GM12892 (cell line): Measurements from ENCODE around the gene ESF1.
"Not testable (repeated sequence)": the region's sequence is repeated elsewhere in the genome, so short reads cannot be mapped to it uniquely, and the experiment has no call there.

Experiments used
- DNase-seq: peaks from one replicate; pipeline ENCODE4 v3.0.0; 2011; ENCODE audit not compliant: insufficient read length
- FAIRE-seq: peaks from 2 replicates; lab custom pipeline; 2011; peaks lifted over from hg19 to GRCh38; lab: Jason Lieb, UNC
- POLR2A ChIP-seq: IDR thresholded peaks from 2 replicates; pipeline ENCODE4 v1.6.1; 2011; ENCODE audit warnings: low read depth, low read length, control low read depth
- POLR2AphosphoS5 ChIP-seq: IDR thresholded peaks from 2 replicates; pipeline ENCODE4 v1.6.1; 2011; ENCODE audit warnings: low read depth, low read length, control low read depth
- TAF1 ChIP-seq: IDR thresholded peaks from 2 replicates; pipeline ENCODE4 v1.6.1; 2011; ENCODE audit warnings: low read depth, mild to moderate bottlenecking, control low read depth, low read length, borderline replicate concordance

ESF1 gene

GRCh38 chr20:13758884-13759283 is 25.8 kb downstream of the ESF1 start:
- no peak for DNase-seq
- no peak for TF ChIP-seq POLR2A
- TF ChIP-seq POLR2AphosphoS5, result no peak
- TF ChIP-seq TAF1, result no peak
- no peak for FAIRE-seq

DNA sequence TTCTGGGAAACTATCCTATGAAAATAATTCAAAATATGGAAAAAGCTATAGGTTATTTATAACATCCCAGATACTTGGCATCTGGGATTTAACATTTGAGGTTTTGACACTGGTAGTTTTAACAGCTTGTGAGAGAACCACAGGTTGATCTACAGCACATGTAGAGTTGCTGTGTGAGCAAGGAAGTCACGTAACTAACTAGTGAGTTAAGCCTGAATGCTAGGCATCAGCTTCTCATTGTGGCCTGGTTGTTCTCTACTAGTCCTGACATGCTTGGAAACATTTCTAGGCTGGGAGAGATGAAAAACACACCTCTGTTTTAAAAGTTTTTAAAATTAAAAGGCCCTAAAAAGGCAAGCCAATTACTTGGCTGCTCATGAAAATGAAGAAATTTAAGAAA is 28.2 kb downstream of the ESF1 start:
- peak; percentile 61 for FAIRE-seq
- no peak for DNase-seq
- TF ChIP-seq POLR2AphosphoS5 (no peak), POLR2A (no peak), TAF1 (no peak)

DNA sequence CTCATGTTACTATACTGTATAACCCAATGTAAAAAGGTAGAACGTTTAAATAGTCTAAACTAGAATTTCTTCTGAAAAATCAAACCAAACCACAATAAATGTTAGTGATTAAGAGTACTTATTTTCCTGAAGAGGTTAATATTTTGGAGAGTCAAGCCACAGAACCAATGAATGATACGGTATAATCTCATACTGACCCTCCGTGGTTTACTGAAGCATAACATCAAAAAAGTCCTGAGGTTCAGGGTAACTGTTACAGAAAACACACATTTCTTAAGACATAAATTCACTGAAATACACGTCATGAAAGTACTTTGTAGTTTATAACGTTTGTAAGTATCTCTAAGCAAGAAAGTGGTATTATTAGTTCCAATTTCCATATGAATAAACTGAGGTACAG is 28.9 kb downstream of the ESF1 start:
- DNase-seq (no peak), FAIRE-seq (no peak)
- no peak for TF ChIP-seq POLR2AphosphoS5
- no peak for TF ChIP-seq POLR2A
- TF ChIP-seq TAF1, result no peak

DNA sequence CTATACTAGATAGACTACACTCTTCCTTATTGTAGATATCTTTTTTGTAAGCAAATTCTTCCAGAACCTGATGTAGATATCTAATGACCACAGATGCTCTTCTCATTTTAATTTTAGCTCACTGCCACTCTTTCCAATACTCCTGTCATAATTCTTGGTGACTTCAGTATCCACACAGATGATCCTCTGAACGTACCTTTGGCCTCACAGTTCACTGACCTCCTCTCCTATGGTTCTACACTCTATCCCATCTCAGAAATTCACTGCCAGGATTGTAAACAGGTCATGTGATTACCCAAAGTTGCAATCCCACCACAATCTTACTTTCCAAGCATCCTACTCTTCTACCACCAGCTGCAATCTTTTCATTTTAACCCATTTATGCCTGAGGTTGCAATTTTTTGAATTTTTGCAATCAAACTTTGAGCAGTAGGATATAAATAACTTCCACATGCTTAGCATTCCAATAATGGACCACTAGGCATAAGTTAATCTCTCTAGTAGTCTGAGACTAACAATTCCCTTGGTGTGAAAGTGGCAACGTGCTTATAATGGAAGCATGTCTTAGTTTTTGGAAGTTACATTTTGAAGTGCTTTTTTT is 31.2 kb downstream of the ESF1 start:
- TF ChIP-seq TAF1 (no peak), POLR2A (no peak), POLR2AphosphoS5 (no peak)
- DNase-seq (no peak), FAIRE-seq (no peak)

- DNase-seq, result no peak
- FAIRE-seq, result no peak
- no peak for TF ChIP-seq TAF1
- TF ChIP-seq POLR2A, result no peak
- TF ChIP-seq POLR2AphosphoS5, result no peak
Measured at GRCh38 chr20:13749811-13750210, 34.9 kb downstream of the ESF1 start.

DNA sequence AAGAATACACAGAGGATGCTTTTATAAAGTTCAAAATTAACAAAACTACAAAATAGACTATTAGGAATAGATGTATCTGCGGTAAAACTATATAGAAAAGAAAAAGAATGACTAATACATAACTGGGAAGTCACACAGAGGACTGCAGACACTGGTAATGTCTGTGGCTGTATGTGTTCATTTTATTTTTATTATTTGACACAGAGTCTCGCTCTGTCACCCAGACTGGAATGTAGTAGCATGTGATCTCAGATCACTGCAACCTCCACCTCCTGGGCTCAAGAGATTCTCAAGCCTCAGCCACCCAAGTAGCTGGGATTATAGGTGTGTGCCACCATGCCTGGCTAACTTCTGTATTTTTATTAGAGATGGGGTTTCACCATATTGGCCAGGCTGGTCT is 38.9 kb downstream of the ESF1 start:
- TF ChIP-seq TAF1, result no peak
- TF ChIP-seq POLR2AphosphoS5, result no peak
- no peak for TF ChIP-seq POLR2A
- FAIRE-seq (no peak), DNase-seq (no peak)

DNA sequence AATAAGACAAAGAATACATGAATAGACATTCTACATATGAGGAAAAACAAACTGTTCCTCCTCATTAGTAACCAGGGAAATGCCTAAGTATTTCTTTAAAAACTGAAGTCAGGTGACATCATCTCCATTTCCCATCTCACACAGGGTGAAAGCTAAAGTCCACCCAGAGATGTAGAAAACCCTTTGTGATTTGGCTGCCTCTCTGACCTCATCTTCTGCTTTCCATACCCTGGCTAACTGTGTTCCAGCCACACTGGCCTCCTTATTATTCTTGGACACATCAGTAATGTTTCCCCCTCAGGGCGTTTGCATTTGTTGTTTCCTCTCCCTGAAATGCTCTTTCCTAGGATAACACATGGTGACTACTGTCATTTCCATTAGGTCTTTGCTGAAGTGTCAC is 40.4 kb downstream of the ESF1 start:
- TF ChIP-seq POLR2A (no peak), POLR2AphosphoS5 (no peak), TAF1 (no peak)
- no peak for FAIRE-seq
- no peak for DNase-seq

DNA sequence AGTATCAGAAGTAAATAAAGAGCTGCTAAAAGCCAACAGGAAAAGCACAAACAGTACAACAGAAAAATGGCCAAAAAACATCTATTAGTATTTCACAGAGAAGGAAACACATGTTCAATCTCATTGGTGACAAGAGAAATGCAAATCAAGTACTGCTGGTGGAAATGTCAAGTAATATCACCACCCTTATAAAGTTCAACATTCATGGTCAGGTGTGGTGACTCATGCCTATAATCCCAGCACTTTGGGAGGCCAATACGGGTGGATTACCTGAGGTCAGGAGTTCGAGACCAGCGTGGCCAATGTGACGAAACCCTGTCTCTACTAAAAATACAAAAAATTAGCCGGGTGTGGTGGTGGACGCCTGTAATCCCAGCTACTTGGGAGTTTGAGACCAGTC is 42.8 kb downstream of the ESF1 start:
- DNase-seq (no peak), FAIRE-seq (no peak)
- TF ChIP-seq POLR2AphosphoS5, result no peak
- TF ChIP-seq TAF1, result no peak
- TF ChIP-seq POLR2A, result no peak

DNA sequence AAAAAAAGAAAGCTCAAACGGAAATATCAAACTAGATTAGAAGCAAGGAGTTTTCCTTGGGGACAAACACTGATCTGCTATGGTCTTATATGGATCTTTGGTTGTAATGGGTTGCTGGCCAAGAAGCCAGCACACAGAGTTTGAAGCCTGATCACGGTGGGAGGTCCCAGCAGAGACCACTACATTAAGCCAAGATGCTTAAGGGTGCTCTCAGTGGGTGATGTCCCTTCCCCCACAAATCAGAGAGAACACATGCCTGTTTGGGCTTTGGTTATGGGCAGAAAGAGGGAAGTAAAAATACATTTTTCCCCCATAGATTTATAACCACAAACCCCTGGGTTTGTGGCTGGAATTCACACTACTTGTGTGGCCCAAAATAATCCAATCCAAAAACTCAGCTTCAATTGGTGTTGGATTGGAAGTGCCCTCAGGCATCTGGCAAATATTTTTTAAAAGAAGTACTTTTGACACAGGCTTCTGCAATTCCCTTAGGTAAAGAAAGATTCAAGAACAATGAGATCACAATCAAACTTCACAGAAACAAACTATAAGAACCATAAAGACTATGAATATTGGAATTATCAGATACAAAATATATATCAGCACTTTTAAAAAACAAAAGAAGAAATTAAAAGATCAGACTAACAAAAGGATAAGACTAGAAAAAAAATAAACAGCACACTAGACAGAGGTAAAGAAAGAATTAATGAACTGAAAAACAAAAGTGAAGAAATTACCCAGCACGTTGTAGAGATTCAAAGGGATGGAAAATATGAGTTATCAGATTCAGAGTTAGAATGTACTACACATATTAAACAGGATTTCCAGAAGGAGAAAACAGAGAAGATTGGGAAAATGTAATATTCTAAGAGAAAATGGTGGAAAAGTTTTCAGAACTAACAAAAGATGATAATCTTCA is 44.7 kb downstream of the ESF1 start:
- DNase-seq (no peak), FAIRE-seq (no peak)
- no peak for TF ChIP-seq POLR2AphosphoS5
- no peak for TF ChIP-seq POLR2A
- no peak for TF ChIP-seq TAF1

GRCh38 chr20:13738187-13738586 is 46.5 kb downstream of the ESF1 start:
- not testable (repeated sequence) for DNase-seq, FAIRE-seq

GRCh38 chr20:13736436-13737191 is 48.1 kb downstream of the ESF1 start:
- DNase-seq (no peak), FAIRE-seq (no peak)
- TF ChIP-seq TAF1 (no peak), POLR2A (no peak), POLR2AphosphoS5 (no peak)

DNA sequence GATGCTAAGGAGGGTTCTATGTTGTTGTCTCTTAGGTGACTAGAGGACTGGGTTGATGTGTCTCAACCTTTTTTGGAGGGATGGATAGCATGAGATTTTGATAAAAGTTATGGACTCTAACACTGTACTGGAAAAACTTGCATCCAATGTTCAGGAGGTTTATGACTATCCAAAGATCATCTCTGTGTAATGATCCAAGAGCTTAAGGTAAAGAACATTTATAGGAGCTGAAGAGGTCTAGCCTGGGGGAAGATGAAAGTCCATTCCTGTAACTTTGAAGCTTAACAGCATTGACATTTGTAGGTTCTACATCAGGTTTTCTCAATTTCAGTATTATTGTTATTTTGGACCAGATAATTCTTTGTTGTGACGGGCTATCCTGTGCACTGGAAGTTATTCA is 48.9 kb downstream of the ESF1 start:
- TF ChIP-seq POLR2AphosphoS5 (no peak), TAF1 (no peak)
- FAIRE-seq (no peak), DNase-seq (no peak)
